CD14-positive monocyte (primary cell): ENCODE results near the gene TRAPPC12. TPM values are rescaled to one million over a fixed set of nuclear protein-coding genes. Genes with fewer than 3 reads are reported as not detected.

Source experiments
- DNase-seq, 3 donors: peaks; one replicate each; pipeline ENCODE4 v3.0.0-alpha.2; 2011 to 2022
- H2AFZ ChIP-seq: 2 replicates; pipeline ENCODE4 v1.6.0; 2012; ENCODE audit warnings: mild to moderate bottlenecking, low read depth, low read length, inconsistent platforms; ENCODE audit not compliant: insufficient read depth, poor library complexity, severe bottlenecking
- H3K27ac ChIP-seq, 2 donors: 1 replicate in 1 of 2; 2 replicates in 1 of 2; pipeline ENCODE4 v1.5.1; 2012 to 2013; ENCODE audit warnings: low read length in 2 of 2, control low read depth in 1 of 2, inconsistent platforms in 1 of 2, low read depth in 1 of 2, mild to moderate bottlenecking in 1 of 2
- H3K27me3 ChIP-seq, 2 donors: one replicate each; pipeline versions ENCODE4 v1.6.0 to v1.6.1; 2011 to 2013; ENCODE audit warnings: low read length in 2 of 2; ENCODE audit not compliant: control insufficient read depth in 2 of 2, insufficient read depth in 2 of 2
- H3K36me3 ChIP-seq, 2 donors: replicated peaks in 1 of 2; 1 replicate in 1 of 2; 2 replicates in 1 of 2; pipeline versions ENCODE4 v1.5.1 to v1.6.1; 2012 to 2013; ENCODE audit warnings: low read length in 2 of 2, control low read depth in 1 of 2, inconsistent platforms in 1 of 2, mild to moderate bottlenecking in 1 of 2; ENCODE audit not compliant: insufficient read depth in 2 of 2, control insufficient read depth in 1 of 2
- H3K4me1 ChIP-seq, 2 donors: 1 replicate in 1 of 2; 2 replicates in 1 of 2; pipeline versions ENCODE4 v1.5.1 to v1.6.1; 2012 to 2013; ENCODE audit warnings: low read length in 2 of 2, control low read depth in 1 of 2, inconsistent platforms in 1 of 2, mild to moderate bottlenecking in 1 of 2, moderate library complexity in 1 of 2; ENCODE audit not compliant: insufficient read depth in 2 of 2, control insufficient read depth in 1 of 2
- H3K4me2 ChIP-seq: replicated peaks from 2 replicates; pipeline ENCODE3; 2012; ENCODE audit warnings: low read length, moderate library complexity, mild to moderate bottlenecking; ENCODE audit not compliant: poor library complexity, severe bottlenecking; ENCODE audit errors: extremely low read depth
- H3K4me3 ChIP-seq, 3 experiments: fragments of 200-600 bp in 1 of 3; sonication (generic) in 1 of 3; replicated peaks in 1 of 3; 1 replicate in 2 of 3; 2 replicates in 1 of 3; pipeline ENCODE4 v1.5.1; 2011 to 2013; ENCODE audit warnings: low read length in 3 of 3, mild to moderate bottlenecking in 3 of 3, control low read depth in 2 of 3, low read depth in 2 of 3, inconsistent platforms in 1 of 3, moderate library complexity in 1 of 3
- H3K79me2 ChIP-seq: 2 replicates; pipeline ENCODE4 v1.6.0; 2012; ENCODE audit warnings: mild to moderate bottlenecking, control low read depth, inconsistent platforms, low read length, moderate library complexity; ENCODE audit not compliant: insufficient read depth
- H3K9ac ChIP-seq: 2 replicates; pipeline ENCODE4 v1.6.0; 2017; ENCODE audit warnings: low read length, mild to moderate bottlenecking; ENCODE audit not compliant: insufficient read depth, poor library complexity, severe bottlenecking
- H3K9me3 ChIP-seq, 2 donors: replicated peaks in 1 of 2; 1 replicate in 1 of 2; 2 replicates in 1 of 2; pipeline versions ENCODE4 v1.5.1 to v1.6.1; 2012 to 2013; ENCODE audit warnings: low read length in 2 of 2, control low read depth in 1 of 2; ENCODE audit not compliant: control insufficient read depth in 1 of 2, insufficient read depth in 1 of 2
- H4K20me1 ChIP-seq: 2 replicates; pipeline ENCODE4 v1.6.0; 2012; ENCODE audit warnings: mild to moderate bottlenecking, low read length, control low read depth, moderate library complexity; ENCODE audit not compliant: insufficient read depth
- H3K27ac Mint-ChIP-seq, 7 donors: one replicate each; pipeline ENCODE4 v1.8.0; 2020; ENCODE audit warnings: mild to moderate bottlenecking in 7 of 7, mixed read lengths in 7 of 7, moderate library complexity in 6 of 7, inconsistent platforms in 2 of 7
- H3K27me3 Mint-ChIP-seq, 3 donors: one replicate each; pipeline ENCODE4 v1.8.0; 2021 to 2022; ENCODE audit warnings: low read depth in 3 of 3, mild to moderate bottlenecking in 3 of 3, mixed read lengths in 3 of 3, moderate library complexity in 3 of 3, inconsistent platforms in 1 of 3
- H3K36me3 Mint-ChIP-seq, 2 donors: one replicate each; pipeline ENCODE4 v1.8.0; 2020; ENCODE audit warnings: mixed read lengths in 2 of 2, inconsistent platforms in 1 of 2, mild to moderate bottlenecking in 1 of 2
- H3K4me1 Mint-ChIP-seq: one replicate; pipeline ENCODE4 v1.8.0; 2020; ENCODE audit warnings: mild to moderate bottlenecking, mixed read lengths
- H3K4me3 Mint-ChIP-seq, 2 donors: one replicate each; pipeline ENCODE4 v1.8.0; 2020; ENCODE audit warnings: mild to moderate bottlenecking in 2 of 2, mixed read lengths in 2 of 2, moderate library complexity in 1 of 2
- H3K9me3 Mint-ChIP-seq, 7 donors: one replicate each; pipeline ENCODE4 v1.8.0; 2020 to 2022; ENCODE audit warnings: mixed read lengths in 7 of 7, mild to moderate bottlenecking in 6 of 7, moderate library complexity in 6 of 7, inconsistent platforms in 2 of 7
- CTCF ChIP-seq: fragments of 200-600 bp; IDR thresholded peaks from one replicate; pipeline ENCODE4 v1.8.0; 2022; ENCODE audit warnings: antibody characterized with exemption, mild to moderate bottlenecking
- WGBS: methylation state at CpG from one replicate; pipeline ENCODE4 v1.1.5; 2013; ENCODE audit warnings: missing lambda C conversion rate; ENCODE audit not compliant: insufficient coverage; 5-methylcytosine and 5-hydroxymethylcytosine counted together
- intact Hi-C, 2 donors: fragments of 100-400 bp; cut with micrococcal nuclease; formaldehyde crosslinking; loops; one replicate each; pipeline versions ENCODE4 v1.15.0 to v1.15.1; 2023
- polyA plus RNA-seq, 3 donors: library from polyadenylated mRNA; depleted of rRNA in 1 of 3; unstranded in 2 of 3; stranded (reverse) in 1 of 3; fragments of 300-500 nt in 2 of 3; fragments of >200 nt in 1 of 3; fragmentation: Illumina TruSeq in 2 of 3; gene quantifications; 1 replicate in 2 of 3; 2 replicates in 1 of 3; pipeline ENCODE4 v1.2.3, GENCODE V29; 2012 to 2021

TRAPPC12 gene
- polyA plus RNA-seq, 3 donors = 26.6 to 72.1 (median 44.7) TPM

- no peak for TF ChIP-seq CTCF
- Histone ChIP-seq H3K4me3 (no peak overlapping the region), H3K4me1 (peaks cover 0 to 6% of the 10 kb centered on the region in 2 donors), H3K27ac (no peak overlapping the region), H2AFZ (no peak overlapping the region), H4K20me1 (no peaks in the 10 kb centered on the region), H3K4me2 (no peak overlapping the region), H3K9ac (no peak overlapping the region), H3K27me3 (no peaks in the 10 kb centered on the region), H3K36me3 (peaks cover 63 to 89% of the 10 kb centered on the region in 2 donors), H3K9me3 (no peaks in the 10 kb centered on the region), H3K79me2 (no peaks in the 10 kb centered on the region)
- 95% methylated on average over 25 of the region's 25 CpGs for WGBS
- peaks cover 0 to 3% (median 2%) of the 10 kb centered on the region in 3 donors for H3K27me3 Mint-ChIP-seq
- no peaks in the 10 kb centered on the region for H3K9me3 Mint-ChIP-seq
- peaks cover 2% of the 10 kb centered on the region for H3K4me1 Mint-ChIP-seq
- H3K36me3 Mint-ChIP-seq = peaks cover 61 to 76% of the 10 kb centered on the region in 2 donors
- intact Hi-C loops = no loop called here
- no peak overlapping the region for H3K4me3 Mint-ChIP-seq
- DNase-seq = no peak
- H3K27ac Mint-ChIP-seq = no peak overlapping the region
Observed at GRCh38 chr2:3459185-3460015, 79.9 kb downstream of the TRAPPC12 start.

GRCh38 chr2:3460156-3460555 lies 80.7 kb downstream of the TRAPPC12 start:
- H3K36me3 Mint-ChIP-seq = peaks cover 65 to 76% of the 10 kb centered on the region in 2 donors
- no peaks in the 10 kb centered on the region for H3K9me3 Mint-ChIP-seq
- intact Hi-C loops = no loop called here
- H3K4me2 ChIP-seq = no peak overlapping the region
- peaks cover 0 to 3% (median 2%) of the 10 kb centered on the region in 3 donors for H3K27me3 Mint-ChIP-seq
- H3K9me3 ChIP-seq = no peaks in the 10 kb centered on the region
- no peak overlapping the region for H3K27ac Mint-ChIP-seq
- H3K27ac ChIP-seq = no peak overlapping the region
- no peak overlapping the region for H3K9ac ChIP-seq
- H4K20me1 ChIP-seq = no peaks in the 10 kb centered on the region
- no peak overlapping the region for H2AFZ ChIP-seq
- no peak for TF ChIP-seq CTCF
- no peak overlapping the region for H3K4me3 Mint-ChIP-seq
- peaks cover 64 to 90% of the 10 kb centered on the region in 2 donors for H3K36me3 ChIP-seq
- no peak for DNase-seq
- peaks cover 2% of the 10 kb centered on the region for H3K4me1 Mint-ChIP-seq
- H3K4me3 ChIP-seq = no peak overlapping the region
- peaks cover 0 to 6% of the 10 kb centered on the region in 2 donors for H3K4me1 ChIP-seq
- 98% methylated on average over 6 of the region's 11 CpGs for WGBS
- H3K79me2 ChIP-seq = no peaks in the 10 kb centered on the region
- H3K27me3 ChIP-seq = no peaks in the 10 kb centered on the region
